Hepatocyte (in vitro differentiated cells): ENCODE measurements around the gene LHX5. TPM values are rescaled to one million over a fixed set of nuclear protein-coding genes. Genes with fewer than 3 reads are reported as not detected.
A peak's percentile ranks its signal among the peaks of the same experiment; 100 is the strongest.

ENCODE experiments used
- DNase-seq: peaks from one replicate; pipeline ENCODE4 v3.0.0-alpha.2; 2016; ENCODE audit warnings: low spot score
- H2AFZ ChIP-seq: fragments of 200-600 bp; sonication (generic); 2 replicates; pipeline ENCODE4 v1.6.0; 2016; ENCODE audit warnings: antibody characterized with exemption, mild to moderate bottlenecking
- H3K27ac ChIP-seq: fragments of 200-600 bp; sonication (generic); 2 replicates; pipeline ENCODE4 v1.5.1; 2016; ENCODE audit warnings: mild to moderate bottlenecking
- H3K27me3 ChIP-seq: fragments of 200-600 bp; sonication (generic); 2 replicates; pipeline ENCODE4 v1.6.1; 2016
- H3K36me3 ChIP-seq: fragments of 200-600 bp; sonication (generic); replicated peaks from 2 replicates; pipeline ENCODE4 v1.5.1; 2016; ENCODE audit warnings: low read depth; ENCODE audit not compliant: insufficient read depth
- H3K4me1 ChIP-seq: fragments of 200-600 bp; sonication (generic); 2 replicates; pipeline ENCODE4 v1.5.1; 2016; ENCODE audit warnings: mild to moderate bottlenecking, moderate library complexity; ENCODE audit not compliant: insufficient read depth
- H3K4me2 ChIP-seq: fragments of 200-600 bp; sonication (generic); 2 replicates; pipeline ENCODE4 v1.6.0; 2016
- H3K4me3 ChIP-seq: fragments of 200-600 bp; sonication (generic); 2 replicates; pipeline ENCODE4 v1.5.1; 2016; ENCODE audit warnings: mild to moderate bottlenecking
- H3K79me2 ChIP-seq: fragments of 200-600 bp; sonication (generic); 2 replicates; pipeline ENCODE4 v1.6.0; 2017; ENCODE audit warnings: mild to moderate bottlenecking
- H3K9me2 ChIP-seq: fragments of 200-600 bp; sonication (generic); replicated peaks from 2 replicates; pipeline ENCODE4 v1.6.0; 2017; ENCODE audit warnings: mild to moderate bottlenecking; ENCODE audit not compliant: insufficient read depth
- H3K9me3 ChIP-seq: fragments of 200-600 bp; sonication (generic); 2 replicates; pipeline ENCODE4 v1.5.1; 2016; ENCODE audit warnings: low read depth, mild to moderate bottlenecking
- H4K20me1 ChIP-seq: fragments of 200-600 bp; sonication (generic); 2 replicates; pipeline ENCODE4 v1.6.0; 2016; ENCODE audit warnings: mild to moderate bottlenecking; ENCODE audit not compliant: insufficient read depth, poor library complexity, severe bottlenecking
- EZH2 ChIP-seq: fragments of 200-600 bp; sonication (generic); IDR thresholded peaks from 2 replicates; pipeline ENCODE4 v1.6.1; 2016; ENCODE audit warnings: antibody characterized with exemption, mild to moderate bottlenecking, borderline replicate concordance
- EZH2phosphoT487 ChIP-seq: fragments of 200-600 bp; sonication (generic); IDR thresholded peaks from one replicate; pipeline ENCODE4 v1.6.1; 2018; ENCODE audit warnings: antibody characterized with exemption, mild to moderate bottlenecking, low read depth, moderate library complexity; ENCODE audit not compliant: unreplicated experiment, severe bottlenecking
- WGBS: methylation state at CpG from one replicate; pipeline ENCODE4 v1.1.6; 2016; ENCODE audit warnings: low lambda C conversion rate; ENCODE audit errors: missing lambda C conversion rate; 5-methylcytosine and 5-hydroxymethylcytosine counted together
- polyA plus RNA-seq: library from polyadenylated mRNA; unstranded; fragments of >200 nt; fragmentation: Nextera tagmentation; extraction: Ambion mirVana; gene quantifications from 2 replicates; pipeline ENCODE4 v1.2.1, GENCODE V29; 2016
- total RNA-seq: library from RNA; depleted of rRNA; stranded (reverse); fragments of >200 nt; gene quantifications from 2 replicates; pipeline ENCODE4 v1.2.3, GENCODE V29; 2014
- TF ChIP-seq, protein P1 (sequence below): fragments of 200-600 bp; sonication (generic); IDR thresholded peaks from 2 replicates; pipeline ENCODE4 v1.5.1; 2016; ENCODE audit warnings: antibody characterized with exemption, mild to moderate bottlenecking; ENCODE audit not compliant: poor library complexity

The LHX5 gene
- total and polyA plus RNA-seq, 2 experiments from 2014 or later: 0.06 to 0.10 TPM

DNA sequence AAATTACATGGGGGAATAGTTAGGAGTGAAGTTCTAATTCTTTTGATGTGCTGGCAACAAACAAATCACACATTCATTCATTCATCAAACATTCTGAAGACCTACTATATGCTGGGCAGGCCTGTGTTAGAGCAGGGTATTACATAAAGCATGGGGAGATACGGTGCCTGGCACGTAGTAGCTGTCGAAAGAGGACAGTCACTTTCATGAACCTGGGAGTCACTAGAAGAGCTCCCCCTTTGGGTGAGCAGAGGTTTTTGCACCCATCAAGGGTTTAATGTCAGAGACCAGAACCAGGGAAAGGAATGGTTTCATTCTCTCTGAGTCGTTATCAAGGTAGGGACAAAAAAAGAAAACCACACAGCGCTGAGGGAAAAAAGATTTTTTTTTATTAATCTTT is 10.0 kb downstream of the LHX5 start:
- H4K20me1 ChIP-seq: no peaks in the 10 kb centered on the region
- 23% methylated on average over 5 of the region's 5 CpGs for WGBS
- H3K4me2 ChIP-seq: no peak overlapping the region
- no peak for DNase-seq
- peaks cover 89% of the 10 kb centered on the region for H3K27me3 ChIP-seq
- H3K9me3 ChIP-seq: no peaks in the 10 kb centered on the region
- H3K79me2 ChIP-seq: no peaks in the 10 kb centered on the region
- no peaks in the 10 kb centered on the region for H3K36me3 ChIP-seq
- no peak overlapping the region for H2AFZ ChIP-seq
- no peaks in the 10 kb centered on the region for H3K9me2 ChIP-seq
- no peak overlapping the region for H3K4me3 ChIP-seq
- TF ChIP-seq, protein P1, sequence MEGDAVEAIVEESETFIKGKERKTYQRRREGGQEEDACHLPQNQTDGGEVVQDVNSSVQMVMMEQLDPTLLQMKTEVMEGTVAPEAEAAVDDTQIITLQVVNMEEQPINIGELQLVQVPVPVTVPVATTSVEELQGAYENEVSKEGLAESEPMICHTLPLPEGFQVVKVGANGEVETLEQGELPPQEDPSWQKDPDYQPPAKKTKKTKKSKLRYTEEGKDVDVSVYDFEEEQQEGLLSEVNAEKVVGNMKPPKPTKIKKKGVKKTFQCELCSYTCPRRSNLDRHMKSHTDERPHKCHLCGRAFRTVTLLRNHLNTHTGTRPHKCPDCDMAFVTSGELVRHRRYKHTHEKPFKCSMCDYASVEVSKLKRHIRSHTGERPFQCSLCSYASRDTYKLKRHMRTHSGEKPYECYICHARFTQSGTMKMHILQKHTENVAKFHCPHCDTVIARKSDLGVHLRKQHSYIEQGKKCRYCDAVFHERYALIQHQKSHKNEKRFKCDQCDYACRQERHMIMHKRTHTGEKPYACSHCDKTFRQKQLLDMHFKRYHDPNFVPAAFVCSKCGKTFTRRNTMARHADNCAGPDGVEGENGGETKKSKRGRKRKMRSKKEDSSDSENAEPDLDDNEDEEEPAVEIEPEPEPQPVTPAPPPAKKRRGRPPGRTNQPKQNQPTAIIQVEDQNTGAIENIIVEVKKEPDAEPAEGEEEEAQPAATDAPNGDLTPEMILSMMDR: peak; percentile 32
- TF ChIP-seq EZH2: no peak
- TF ChIP-seq EZH2phosphoT487: no peak
- H3K4me1 ChIP-seq: peaks cover 9% of the 10 kb centered on the region
- H3K27ac ChIP-seq: no peak overlapping the region

DNA sequence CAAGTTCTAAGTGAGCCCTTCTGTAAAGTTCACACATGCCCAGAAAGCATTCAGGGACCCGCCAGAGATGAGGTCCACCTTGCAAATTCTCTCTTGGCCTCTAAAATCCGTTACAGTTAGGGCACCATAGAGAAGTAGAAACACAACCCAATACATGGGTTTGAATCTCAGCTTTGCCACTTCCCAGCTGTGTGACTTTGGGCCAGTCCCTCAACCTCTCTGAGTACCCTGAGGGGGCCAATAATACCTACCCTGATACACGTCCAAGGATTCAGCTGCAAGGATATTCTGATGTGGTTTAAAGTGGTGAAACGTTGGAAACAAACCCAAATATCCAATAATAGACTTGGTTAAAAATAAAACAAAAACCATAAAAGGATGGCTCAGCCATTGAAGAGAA is 11.7 kb downstream of the LHX5 start:
- no peak for DNase-seq
- Histone ChIP-seq H4K20me1 (no peaks in the 10 kb centered on the region), H3K9me2 (no peaks in the 10 kb centered on the region), H3K27ac (no peak overlapping the region), H3K4me3 (no peak overlapping the region), H3K9me3 (no peaks in the 10 kb centered on the region), H2AFZ (no peak overlapping the region), H3K4me2 (no peak overlapping the region), H3K27me3 (peaks cover 78% of the 10 kb centered on the region), H3K4me1 (peaks cover 9% of the 10 kb centered on the region), H3K36me3 (no peaks in the 10 kb centered on the region), H3K79me2 (no peaks in the 10 kb centered on the region)
- 60% methylated on average over 4 of the region's 4 CpGs for WGBS
- TF ChIP-seq EZH2phosphoT487: no peak
- no peak for TF ChIP-seq EZH2
- TF ChIP-seq, protein P1: no peak

DNA sequence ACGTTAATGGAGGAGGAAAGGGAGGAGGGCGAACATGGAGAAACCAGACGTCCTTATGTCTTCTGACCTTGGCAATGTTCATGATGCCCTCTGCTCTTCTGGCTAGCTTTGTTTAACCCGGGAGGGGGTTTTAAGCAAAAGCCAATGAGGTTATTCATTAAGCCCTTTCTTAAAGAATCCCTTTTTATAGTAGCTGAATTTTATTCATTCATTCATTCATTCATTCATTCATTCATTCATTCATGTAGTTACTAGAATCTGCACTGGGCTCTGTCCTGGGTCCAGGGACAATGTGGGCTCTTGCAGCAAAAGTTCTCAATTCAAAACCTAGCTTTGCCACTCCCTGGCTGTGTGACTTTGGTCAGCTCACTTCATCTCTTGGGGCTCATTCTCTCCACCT is 14.0 kb downstream of the LHX5 start:
- no peaks in the 10 kb centered on the region for H3K9me3 ChIP-seq
- H3K36me3 ChIP-seq: no peaks in the 10 kb centered on the region
- peaks cover 3% of the 10 kb centered on the region for H3K4me1 ChIP-seq
- no peaks in the 10 kb centered on the region for H3K9me2 ChIP-seq
- no peak overlapping the region for H3K27ac ChIP-seq
- no peaks in the 10 kb centered on the region for H4K20me1 ChIP-seq
- peaks cover 58% of the 10 kb centered on the region for H3K27me3 ChIP-seq
- no peak for TF ChIP-seq EZH2phosphoT487
- no peak for TF ChIP-seq EZH2
- TF ChIP-seq, protein P1: no peak
- no peak overlapping the region for H3K4me3 ChIP-seq
- no peak overlapping the region for H3K4me2 ChIP-seq
- no peak for DNase-seq
- 66% methylated on average over 4 of the region's 4 CpGs for WGBS
- H2AFZ ChIP-seq: no peak overlapping the region
- no peaks in the 10 kb centered on the region for H3K79me2 ChIP-seq

DNA sequence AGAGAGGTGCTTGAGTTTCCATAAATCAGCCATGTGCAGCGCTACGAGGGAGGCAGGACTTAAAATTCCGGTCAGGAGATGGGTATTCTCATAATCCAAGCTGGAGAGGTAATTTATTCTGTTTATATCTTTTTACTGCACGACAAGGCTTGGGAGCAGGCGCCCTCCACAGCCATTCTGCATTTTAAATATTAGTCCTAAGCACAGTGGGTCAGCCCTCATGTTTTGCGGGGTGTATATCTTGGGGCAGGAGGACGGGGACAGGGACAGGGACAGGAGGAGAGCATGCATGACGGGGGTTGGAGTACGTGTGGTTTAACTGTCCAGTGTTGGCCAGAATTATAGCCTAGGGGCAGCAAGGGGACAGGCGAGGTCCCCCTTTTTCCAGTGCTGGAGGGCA is 14.5 kb downstream of the LHX5 start:
- H3K79me2 ChIP-seq: no peaks in the 10 kb centered on the region
- H3K9me3 ChIP-seq: no peaks in the 10 kb centered on the region
- WGBS: 71% methylated on average over 10 of the region's 10 CpGs
- H3K27me3 ChIP-seq: peaks cover 57% of the 10 kb centered on the region
- TF ChIP-seq EZH2 (no peak), EZH2phosphoT487 (no peak)
- TF ChIP-seq, protein P1: no peak
- H3K4me1 ChIP-seq: no peaks in the 10 kb centered on the region
- H2AFZ ChIP-seq: no peak overlapping the region
- H3K36me3 ChIP-seq: no peaks in the 10 kb centered on the region
- H4K20me1 ChIP-seq: no peaks in the 10 kb centered on the region
- no peaks in the 10 kb centered on the region for H3K9me2 ChIP-seq
- no peak overlapping the region for H3K27ac ChIP-seq
- no peak for DNase-seq
- H3K4me3 ChIP-seq: no peak overlapping the region
- H3K4me2 ChIP-seq: no peak overlapping the region
